WTC11 (cell line): ENCODE results near the gene CHRM4. TPM values are rescaled to one million over a fixed set of nuclear protein-coding genes. Genes with fewer than 3 reads are reported as not detected.

ENCODE experiments used
- ATAC-seq: fragments of 200-7000 bp; cut with Tn5 transposase; 2 replicates; pipeline ENCODE4 v1.10.0; 2021; ENCODE audit warnings: mild to moderate bottlenecking, moderate library complexity
- CTCF ChIA-PET: fragments of 300-600 bp; sonication (Branson Sonifier 250); formaldehyde crosslinking; loops from one replicate; lab custom pipeline; 2021; ENCODE audit warnings: antibody characterized with exemption; lab: Charles Lee
- POLR2A ChIA-PET: fragments of 350-600 bp; sonication (Branson Sonifier 250); formaldehyde crosslinking; loops from one replicate; lab custom pipeline; 2021; ENCODE audit warnings: antibody characterized with exemption; lab: Charles Lee
- DNase-seq: peaks from one replicate; pipeline ENCODE4 v3.0.0; 2021; ENCODE audit warnings: low spot score
- H3K27ac Mint-ChIP-seq: 2 replicates; pipeline ENCODE4 v1.8.0; 2021; ENCODE audit warnings: mixed read lengths
- H3K27me3 Mint-ChIP-seq: 2 replicates; pipeline ENCODE4 v1.8.0; 2021; ENCODE audit warnings: low read depth, mild to moderate bottlenecking, moderate library complexity, mixed read lengths
- H3K36me3 Mint-ChIP-seq: 2 replicates; pipeline ENCODE4 v1.8.0; 2021; ENCODE audit warnings: mixed read lengths
- H3K4me1 Mint-ChIP-seq: 2 replicates; pipeline ENCODE4 v1.8.0; 2022; ENCODE audit warnings: mixed read lengths
- H3K4me3 Mint-ChIP-seq: 2 replicates; pipeline ENCODE4 v1.8.0; 2021; ENCODE audit warnings: mild to moderate bottlenecking, moderate library complexity, mixed read lengths
- H3K9me3 Mint-ChIP-seq: 2 replicates; pipeline ENCODE4 v1.8.0; 2021; ENCODE audit warnings: mixed read lengths
- FOXJ3 ChIP-seq: sonication (generic); formaldehyde crosslinking; IDR thresholded peaks from 2 replicates; pipeline ENCODE4 v1.9.0; 2021; ENCODE audit warnings: missing genetic modification reagents, mild to moderate bottlenecking, borderline replicate concordance
- GABPB1 ChIP-seq: sonication (generic); formaldehyde crosslinking; IDR thresholded peaks from 2 replicates; pipeline ENCODE4 v1.8.1; 2023; ENCODE audit warnings: mild to moderate bottlenecking, missing genetic modification reagents
- GTF2I ChIP-seq: fragments of 250-450 bp; sonication (Bioruptor Pico); conservative IDR thresholded peaks from 2 replicates; pipeline ENCODE4 v1.4.0; 2021; ENCODE audit warnings: mild to moderate bottlenecking
- JAZF1 ChIP-seq: fragments of 250-450 bp; sonication (Bioruptor Pico); IDR thresholded peaks from 2 replicates; pipeline ENCODE4 v1.9.0; 2021; ENCODE audit warnings: moderate library complexity, mild to moderate bottlenecking, inconsistent platforms
- SMAD4 ChIP-seq: sonication (generic); formaldehyde crosslinking; IDR thresholded peaks from 2 replicates; pipeline ENCODE4 v1.8.0; 2022; ENCODE audit warnings: mild to moderate bottlenecking, missing genetic modification reagents
- TCF7 ChIP-seq: sonication (generic); formaldehyde crosslinking; IDR thresholded peaks from 2 replicates; pipeline ENCODE4 v1.8.0; 2022; ENCODE audit warnings: mild to moderate bottlenecking, low read depth, missing genetic modification reagents, moderate library complexity
- TEAD4 ChIP-seq: sonication (generic); formaldehyde crosslinking; IDR thresholded peaks from 2 replicates; pipeline ENCODE4 v1.8.0; 2022; ENCODE audit warnings: mild to moderate bottlenecking, missing genetic modification reagents
- TP53 ChIP-seq: sonication (generic); formaldehyde crosslinking; IDR thresholded peaks from 2 replicates; pipeline ENCODE4 v1.8.1; 2023; ENCODE audit warnings: mild to moderate bottlenecking, missing genetic modification reagents
- ZNF232 ChIP-seq: sonication (generic); formaldehyde crosslinking; IDR thresholded peaks from 2 replicates; pipeline ENCODE4 v1.8.0; 2022; ENCODE audit warnings: mild to moderate bottlenecking, missing genetic modification reagents
- ZNF263 ChIP-seq: sonication (generic); formaldehyde crosslinking; IDR thresholded peaks from 2 replicates; pipeline ENCODE4 v1.8.1; 2022; ENCODE audit warnings: low read depth, mild to moderate bottlenecking, moderate library complexity, missing genetic modification reagents
- ZNF423 ChIP-seq: fragments of 250-450 bp; sonication (Bioruptor Pico); IDR thresholded peaks from 2 replicates; pipeline ENCODE4 v2.1.2; 2022; ENCODE audit warnings: mild to moderate bottlenecking, moderate library complexity
- total RNA-seq: library from RNA; stranded (reverse); gene quantifications from 3 replicates; pipeline ENCODE4 v1.2.3, GENCODE V29; 2021
- TF ChIP-seq, protein P1 (sequence below): fragments of 200-600 bp; IDR thresholded peaks from 2 replicates; pipeline ENCODE4 v1.8.0; 2022; ENCODE audit warnings: antibody characterized with exemption
- TF ChIP-seq, protein P2 (sequence below): sonication (generic); formaldehyde crosslinking; IDR thresholded peaks from 2 replicates; pipeline ENCODE4 v1.8.1; 2022; ENCODE audit warnings: low read depth, missing genetic modification reagents, borderline replicate concordance
- TF ChIP-seq, protein P3 (sequence below): sonication (generic); formaldehyde crosslinking; IDR thresholded peaks from 2 replicates; pipeline ENCODE4 v1.8.1; 2023; ENCODE audit warnings: mild to moderate bottlenecking, missing genetic modification reagents, borderline replicate concordance
- TF ChIP-seq, protein P4 (sequence below): fragments of 250-450 bp; sonication (Bioruptor Pico); IDR thresholded peaks from 2 replicates; pipeline ENCODE4 v1.9.0; 2021; ENCODE audit warnings: mild to moderate bottlenecking
- TF ChIP-seq, protein P5 (sequence below): fragments of 250-450 bp; sonication (Bioruptor Pico); IDR thresholded peaks from 2 replicates; pipeline ENCODE4 v1.9.0; 2021; ENCODE audit warnings: mild to moderate bottlenecking
- TF ChIP-seq, protein P6 (sequence below): sonication (generic); formaldehyde crosslinking; IDR thresholded peaks from 2 replicates; pipeline ENCODE4 v1.8.1; 2022; ENCODE audit warnings: mild to moderate bottlenecking, missing genetic modification reagents, moderate library complexity, borderline replicate concordance
- TF ChIP-seq, protein P7 (sequence below): sonication (generic); formaldehyde crosslinking; IDR thresholded peaks from 2 replicates; pipeline ENCODE4 v1.8.1; 2023; ENCODE audit warnings: mild to moderate bottlenecking, missing genetic modification reagents, moderate library complexity

CHRM4 gene
- total RNA-seq, 1 experiment from 2014 or later, result 0.85 TPM

DNA sequence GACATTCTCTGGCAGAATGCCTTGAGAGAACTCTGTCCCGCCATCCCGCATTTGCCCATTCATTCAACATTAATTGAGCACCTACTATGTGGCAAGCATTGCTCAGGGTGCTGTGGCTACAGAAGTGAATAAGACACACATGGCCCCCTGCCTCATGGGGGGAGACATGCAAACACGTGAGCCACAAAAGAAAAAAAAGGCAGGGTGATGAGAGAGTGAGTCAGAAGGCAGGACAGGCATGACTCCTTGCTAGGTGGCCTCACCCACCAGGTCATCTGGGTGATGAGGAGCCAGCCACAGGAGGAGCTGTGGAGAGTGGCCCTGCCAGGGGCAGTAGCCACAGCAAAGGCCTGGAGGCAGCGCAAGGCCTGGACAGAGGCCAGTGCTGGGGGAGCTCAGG lies 4.9 kb downstream of the CHRM4 start (continued):
- TF ChIP-seq, protein P1, sequence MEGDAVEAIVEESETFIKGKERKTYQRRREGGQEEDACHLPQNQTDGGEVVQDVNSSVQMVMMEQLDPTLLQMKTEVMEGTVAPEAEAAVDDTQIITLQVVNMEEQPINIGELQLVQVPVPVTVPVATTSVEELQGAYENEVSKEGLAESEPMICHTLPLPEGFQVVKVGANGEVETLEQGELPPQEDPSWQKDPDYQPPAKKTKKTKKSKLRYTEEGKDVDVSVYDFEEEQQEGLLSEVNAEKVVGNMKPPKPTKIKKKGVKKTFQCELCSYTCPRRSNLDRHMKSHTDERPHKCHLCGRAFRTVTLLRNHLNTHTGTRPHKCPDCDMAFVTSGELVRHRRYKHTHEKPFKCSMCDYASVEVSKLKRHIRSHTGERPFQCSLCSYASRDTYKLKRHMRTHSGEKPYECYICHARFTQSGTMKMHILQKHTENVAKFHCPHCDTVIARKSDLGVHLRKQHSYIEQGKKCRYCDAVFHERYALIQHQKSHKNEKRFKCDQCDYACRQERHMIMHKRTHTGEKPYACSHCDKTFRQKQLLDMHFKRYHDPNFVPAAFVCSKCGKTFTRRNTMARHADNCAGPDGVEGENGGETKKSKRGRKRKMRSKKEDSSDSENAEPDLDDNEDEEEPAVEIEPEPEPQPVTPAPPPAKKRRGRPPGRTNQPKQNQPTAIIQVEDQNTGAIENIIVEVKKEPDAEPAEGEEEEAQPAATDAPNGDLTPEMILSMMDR, result no peak
- no peak for TF ChIP-seq ZNF263
- TF ChIP-seq, protein P2, sequence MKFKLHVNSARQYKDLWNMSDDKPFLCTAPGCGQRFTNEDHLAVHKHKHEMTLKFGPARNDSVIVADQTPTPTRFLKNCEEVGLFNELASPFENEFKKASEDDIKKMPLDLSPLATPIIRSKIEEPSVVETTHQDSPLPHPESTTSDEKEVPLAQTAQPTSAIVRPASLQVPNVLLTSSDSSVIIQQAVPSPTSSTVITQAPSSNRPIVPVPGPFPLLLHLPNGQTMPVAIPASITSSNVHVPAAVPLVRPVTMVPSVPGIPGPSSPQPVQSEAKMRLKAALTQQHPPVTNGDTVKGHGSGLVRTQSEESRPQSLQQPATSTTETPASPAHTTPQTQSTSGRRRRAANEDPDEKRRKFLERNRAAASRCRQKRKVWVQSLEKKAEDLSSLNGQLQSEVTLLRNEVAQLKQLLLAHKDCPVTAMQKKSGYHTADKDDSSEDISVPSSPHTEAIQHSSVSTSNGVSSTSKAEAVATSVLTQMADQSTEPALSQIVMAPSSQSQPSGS (CRISPR knock-in tag), result no peak
- TF ChIP-seq, protein P3, sequence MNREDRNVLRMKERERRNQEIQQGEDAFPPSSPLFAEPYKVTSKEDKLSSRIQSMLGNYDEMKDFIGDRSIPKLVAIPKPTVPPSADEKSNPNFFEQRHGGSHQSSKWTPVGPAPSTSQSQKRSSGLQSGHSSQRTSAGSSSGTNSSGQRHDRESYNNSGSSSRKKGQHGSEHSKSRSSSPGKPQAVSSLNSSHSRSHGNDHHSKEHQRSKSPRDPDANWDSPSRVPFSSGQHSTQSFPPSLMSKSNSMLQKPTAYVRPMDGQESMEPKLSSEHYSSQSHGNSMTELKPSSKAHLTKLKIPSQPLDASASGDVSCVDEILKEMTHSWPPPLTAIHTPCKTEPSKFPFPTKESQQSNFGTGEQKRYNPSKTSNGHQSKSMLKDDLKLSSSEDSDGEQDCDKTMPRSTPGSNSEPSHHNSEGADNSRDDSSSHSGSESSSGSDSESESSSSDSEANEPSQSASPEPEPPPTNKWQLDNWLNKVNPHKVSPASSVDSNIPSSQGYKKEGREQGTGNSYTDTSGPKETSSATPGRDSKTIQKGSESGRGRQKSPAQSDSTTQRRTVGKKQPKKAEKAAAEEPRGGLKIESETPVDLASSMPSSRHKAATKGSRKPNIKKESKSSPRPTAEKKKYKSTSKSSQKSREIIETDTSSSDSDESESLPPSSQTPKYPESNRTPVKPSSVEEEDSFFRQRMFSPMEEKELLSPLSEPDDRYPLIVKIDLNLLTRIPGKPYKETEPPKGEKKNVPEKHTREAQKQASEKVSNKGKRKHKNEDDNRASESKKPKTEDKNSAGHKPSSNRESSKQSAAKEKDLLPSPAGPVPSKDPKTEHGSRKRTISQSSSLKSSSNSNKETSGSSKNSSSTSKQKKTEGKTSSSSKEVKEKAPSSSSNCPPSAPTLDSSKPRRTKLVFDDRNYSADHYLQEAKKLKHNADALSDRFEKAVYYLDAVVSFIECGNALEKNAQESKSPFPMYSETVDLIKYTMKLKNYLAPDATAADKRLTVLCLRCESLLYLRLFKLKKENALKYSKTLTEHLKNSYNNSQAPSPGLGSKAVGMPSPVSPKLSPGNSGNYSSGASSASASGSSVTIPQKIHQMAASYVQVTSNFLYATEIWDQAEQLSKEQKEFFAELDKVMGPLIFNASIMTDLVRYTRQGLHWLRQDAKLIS (CRISPR knock-in tag), result no peak
- TF ChIP-seq TCF7 (CRISPR knock-in tag), result no peak
- TF ChIP-seq SMAD4, result no peak
- TF ChIP-seq FOXJ3, result no peak
- TF ChIP-seq ZNF232 (CRISPR knock-in tag), result no peak
- TF ChIP-seq, protein P4, sequence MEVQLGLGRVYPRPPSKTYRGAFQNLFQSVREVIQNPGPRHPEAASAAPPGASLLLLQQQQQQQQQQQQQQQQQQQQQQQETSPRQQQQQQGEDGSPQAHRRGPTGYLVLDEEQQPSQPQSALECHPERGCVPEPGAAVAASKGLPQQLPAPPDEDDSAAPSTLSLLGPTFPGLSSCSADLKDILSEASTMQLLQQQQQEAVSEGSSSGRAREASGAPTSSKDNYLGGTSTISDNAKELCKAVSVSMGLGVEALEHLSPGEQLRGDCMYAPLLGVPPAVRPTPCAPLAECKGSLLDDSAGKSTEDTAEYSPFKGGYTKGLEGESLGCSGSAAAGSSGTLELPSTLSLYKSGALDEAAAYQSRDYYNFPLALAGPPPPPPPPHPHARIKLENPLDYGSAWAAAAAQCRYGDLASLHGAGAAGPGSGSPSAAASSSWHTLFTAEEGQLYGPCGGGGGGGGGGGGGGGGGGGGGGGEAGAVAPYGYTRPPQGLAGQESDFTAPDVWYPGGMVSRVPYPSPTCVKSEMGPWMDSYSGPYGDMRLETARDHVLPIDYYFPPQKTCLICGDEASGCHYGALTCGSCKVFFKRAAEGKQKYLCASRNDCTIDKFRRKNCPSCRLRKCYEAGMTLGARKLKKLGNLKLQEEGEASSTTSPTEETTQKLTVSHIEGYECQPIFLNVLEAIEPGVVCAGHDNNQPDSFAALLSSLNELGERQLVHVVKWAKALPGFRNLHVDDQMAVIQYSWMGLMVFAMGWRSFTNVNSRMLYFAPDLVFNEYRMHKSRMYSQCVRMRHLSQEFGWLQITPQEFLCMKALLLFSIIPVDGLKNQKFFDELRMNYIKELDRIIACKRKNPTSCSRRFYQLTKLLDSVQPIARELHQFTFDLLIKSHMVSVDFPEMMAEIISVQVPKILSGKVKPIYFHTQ (CRISPR knock-in tag), result no peak
- TF ChIP-seq GABPB1 (CRISPR knock-in tag), result no peak
- no peak for TF ChIP-seq TP53 (CRISPR knock-in tag)
- TF ChIP-seq, all 79 proteins: peak for 0

DNA sequence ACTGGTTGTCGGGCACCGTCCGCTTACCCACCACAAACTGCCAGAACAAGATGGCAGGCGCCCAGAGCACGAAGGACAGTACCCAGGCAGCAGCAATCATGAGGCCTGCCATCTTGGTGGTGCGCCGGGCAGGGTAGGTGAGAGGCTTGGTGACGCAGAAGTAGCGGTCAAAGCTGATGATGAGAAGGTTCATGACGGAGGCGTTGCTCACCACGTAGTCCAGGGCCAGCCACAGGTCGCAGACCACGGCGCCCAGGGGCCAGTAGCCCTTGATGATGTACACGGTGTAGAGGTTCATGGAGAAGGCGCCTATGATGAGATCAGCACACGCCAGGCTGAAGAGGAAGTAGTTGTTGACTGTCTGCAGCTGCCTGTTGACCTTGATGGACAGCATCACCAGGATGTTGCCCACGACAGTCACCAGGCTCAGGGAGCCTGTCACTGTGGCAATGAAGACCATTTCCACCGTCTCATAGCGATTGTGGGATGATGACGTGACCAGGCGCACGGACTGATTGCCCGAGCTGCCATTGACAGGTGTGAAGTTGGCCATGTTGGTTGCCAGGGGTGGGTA lies 5.5 kb downstream of the CHRM4 start:
- H3K9me3 Mint-ChIP-seq, result no peaks in the 10 kb centered on the region
- peaks cover 53% of the 10 kb centered on the region for H3K27me3 Mint-ChIP-seq
- H3K4me3 Mint-ChIP-seq, result no peak overlapping the region
- H3K4me1 Mint-ChIP-seq, result peaks cover 33% of the 10 kb centered on the region
- DNase-seq, result no peak
- no peak for ATAC-seq
- no peak overlapping the region for H3K27ac Mint-ChIP-seq
- H3K36me3 Mint-ChIP-seq, result no peaks in the 10 kb centered on the region
- ChIA-PET POLR2A (no interaction called here), CTCF (interaction anchor here (1.5 kb wide), 1 partner anchor 34 kb away, joined by 6 read pairs; no protein-coding TSS in a partner anchor)
- TF ChIP-seq, protein P5, sequence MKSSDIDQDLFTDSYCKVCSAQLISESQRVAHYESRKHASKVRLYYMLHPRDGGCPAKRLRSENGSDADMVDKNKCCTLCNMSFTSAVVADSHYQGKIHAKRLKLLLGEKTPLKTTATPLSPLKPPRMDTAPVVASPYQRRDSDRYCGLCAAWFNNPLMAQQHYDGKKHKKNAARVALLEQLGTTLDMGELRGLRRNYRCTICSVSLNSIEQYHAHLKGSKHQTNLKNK (CRISPR knock-in tag), result no peak
- TF ChIP-seq SMAD4, result no peak
- no peak for TF ChIP-seq JAZF1
- TF ChIP-seq GTF2I (CRISPR knock-in tag), result no peak
- TF ChIP-seq, protein P6, sequence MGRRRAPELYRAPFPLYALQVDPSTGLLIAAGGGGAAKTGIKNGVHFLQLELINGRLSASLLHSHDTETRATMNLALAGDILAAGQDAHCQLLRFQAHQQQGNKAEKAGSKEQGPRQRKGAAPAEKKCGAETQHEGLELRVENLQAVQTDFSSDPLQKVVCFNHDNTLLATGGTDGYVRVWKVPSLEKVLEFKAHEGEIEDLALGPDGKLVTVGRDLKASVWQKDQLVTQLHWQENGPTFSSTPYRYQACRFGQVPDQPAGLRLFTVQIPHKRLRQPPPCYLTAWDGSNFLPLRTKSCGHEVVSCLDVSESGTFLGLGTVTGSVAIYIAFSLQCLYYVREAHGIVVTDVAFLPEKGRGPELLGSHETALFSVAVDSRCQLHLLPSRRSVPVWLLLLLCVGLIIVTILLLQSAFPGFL (CRISPR knock-in tag), result no peak
- TF ChIP-seq ZNF423 (CRISPR knock-in tag), result no peak
- TF ChIP-seq FOXJ3, result no peak
- TF ChIP-seq ZNF232 (CRISPR knock-in tag), result no peak
- TF ChIP-seq TEAD4 (CRISPR knock-in tag), result no peak
- TF ChIP-seq, protein P1, result no peak
- TF ChIP-seq, protein P7, sequence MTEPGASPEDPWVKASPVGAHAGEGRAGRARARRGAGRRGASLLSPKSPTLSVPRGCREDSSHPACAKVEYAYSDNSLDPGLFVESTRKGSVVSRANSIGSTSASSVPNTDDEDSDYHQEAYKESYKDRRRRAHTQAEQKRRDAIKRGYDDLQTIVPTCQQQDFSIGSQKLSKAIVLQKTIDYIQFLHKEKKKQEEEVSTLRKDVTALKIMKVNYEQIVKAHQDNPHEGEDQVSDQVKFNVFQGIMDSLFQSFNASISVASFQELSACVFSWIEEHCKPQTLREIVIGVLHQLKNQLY (CRISPR knock-in tag), result no peak
